Panc1 (cell line): ENCODE data around the gene RHEB. TPM values are rescaled to one million over a fixed set of nuclear protein-coding genes. Genes with fewer than 3 reads are reported as not detected.
A peak's percentile ranks its signal among the peaks of the same experiment; 100 is the strongest.

Experiments used
- ATAC-seq: fragments of 200-7000 bp; cut with Tn5 transposase; 2 replicates; pipeline ENCODE4 v1.9.1; 2020; ENCODE audit warnings: mild to moderate bottlenecking, moderate library complexity
- BruUV-seq: library from RNA; stranded (reverse); fragments of 400-500 nt; replicated peaks from 2 replicates; lab custom pipeline; 2021; lab: Mats Ljungman, UMichigan
- CTCF ChIA-PET: fragments of 300-600 bp; sonication (Branson Sonifier 250); formaldehyde crosslinking; loops from one replicate; lab custom pipeline; 2022; ENCODE audit warnings: antibody characterized with exemption; lab: Charles Lee
- POLR2A ChIA-PET: fragments of 300-600 bp; sonication (Branson Sonifier 250); formaldehyde crosslinking; loops from one replicate; lab custom pipeline; 2022; ENCODE audit warnings: antibody characterized with exemption; lab: Charles Lee
- DNase-seq: peaks from one replicate; pipeline ENCODE4 v3.0.0-alpha.2; 2010; ENCODE audit warnings: low read depth, low spot score
- H3K27ac ChIP-seq: 2 replicates; pipeline ENCODE4 v1.5.1; 2011; ENCODE audit warnings: mild to moderate bottlenecking, low read length, inconsistent platforms
- H3K27me3 ChIP-seq: fragments of 200-500 bp; sonication (Bioruptor generic); 2 replicates; pipeline ENCODE4 v1.6.0; 2014; ENCODE audit warnings: low read length, inconsistent platforms; ENCODE audit not compliant: control insufficient read depth, insufficient read depth
- H3K36me3 ChIP-seq: fragments of 200-500 bp; sonication (Bioruptor generic); 2 replicates; pipeline ENCODE4 v1.5.1; 2014; ENCODE audit warnings: inconsistent platforms, mild to moderate bottlenecking, low read length, moderate library complexity; ENCODE audit not compliant: control insufficient read depth, insufficient read depth
- H3K4me1 ChIP-seq: 2 replicates; pipeline ENCODE4 v1.5.1; 2011; ENCODE audit warnings: inconsistent platforms, mild to moderate bottlenecking, low read length, moderate library complexity; ENCODE audit not compliant: control insufficient read depth, insufficient read depth
- H3K4me3 ChIP-seq, 2 experiments: 2 replicates each; pipeline ENCODE4 v1.5.1; 2011 to 2012; ENCODE audit warnings: low read depth in 2 of 2, low read length in 2 of 2, mild to moderate bottlenecking in 2 of 2, inconsistent platforms in 1 of 2, moderate library complexity in 1 of 2
- H3K9me3 ChIP-seq: fragments of 200-500 bp; sonication (Bioruptor generic); 2 replicates; pipeline ENCODE4 v1.5.1; 2014; ENCODE audit warnings: low read depth, mild to moderate bottlenecking, inconsistent platforms, low read length, moderate library complexity; ENCODE audit not compliant: control insufficient read depth, insufficient read depth
- POLR2AphosphoS5 ChIP-seq: IDR thresholded peaks from 2 replicates; pipeline ENCODE4 v1.6.1; 2012; ENCODE audit warnings: mild to moderate bottlenecking, low read depth, low read length, moderate library complexity
- SIN3A ChIP-seq: IDR thresholded peaks from 2 replicates; pipeline ENCODE4 v1.6.1; 2012; ENCODE audit warnings: low read depth, mild to moderate bottlenecking, low read length, moderate library complexity, borderline replicate concordance; ENCODE audit not compliant: insufficient read depth
- TCF7L2 ChIP-seq: IDR thresholded peaks from 2 replicates; pipeline ENCODE4 v1.6.1; 2011; ENCODE audit warnings: mild to moderate bottlenecking, low read depth, low read length, inconsistent platforms
- in situ Hi-C: cut with HindIII; loops from 2 replicates; pipeline ENCODE4 v1.10.0; 2016; ENCODE audit warnings: low sequenced_read_pairs, low pct_unique_long_range_greater_than_20kb
- intact Hi-C: fragments of 100-400 bp; cut with micrococcal nuclease; formaldehyde crosslinking; loops from one replicate; pipeline ENCODE4 v1.10.0; 2022; ENCODE audit not compliant: unreplicated experiment
- total RNA-seq: library from RNA; stranded (reverse); gene quantifications from one replicate; pipeline ENCODE4 v1.2.1, GENCODE V29; 2021; ENCODE audit not compliant: unreplicated experiment
- TF ChIP-seq, protein P1 (sequence below): fragments of 450-650 bp; IDR thresholded peaks from 2 replicates; pipeline ENCODE4 v1.5.1; 2017; ENCODE audit warnings: mild to moderate bottlenecking
- TF ChIP-seq, protein P2 (sequence below), 2 experiments: IDR thresholded peaks; 2 replicates each; pipeline ENCODE4 v1.6.1; 2011 to 2012; ENCODE audit warnings: low read depth in 2 of 2, control low read depth in 1 of 2, low read length in 1 of 2, mild to moderate bottlenecking in 1 of 2, moderate library complexity in 1 of 2; ENCODE audit not compliant: insufficient read depth in 1 of 2

Gene RHEB
- total RNA-seq, 1 experiment from 2014 or later, result 259 TPM

DNA sequence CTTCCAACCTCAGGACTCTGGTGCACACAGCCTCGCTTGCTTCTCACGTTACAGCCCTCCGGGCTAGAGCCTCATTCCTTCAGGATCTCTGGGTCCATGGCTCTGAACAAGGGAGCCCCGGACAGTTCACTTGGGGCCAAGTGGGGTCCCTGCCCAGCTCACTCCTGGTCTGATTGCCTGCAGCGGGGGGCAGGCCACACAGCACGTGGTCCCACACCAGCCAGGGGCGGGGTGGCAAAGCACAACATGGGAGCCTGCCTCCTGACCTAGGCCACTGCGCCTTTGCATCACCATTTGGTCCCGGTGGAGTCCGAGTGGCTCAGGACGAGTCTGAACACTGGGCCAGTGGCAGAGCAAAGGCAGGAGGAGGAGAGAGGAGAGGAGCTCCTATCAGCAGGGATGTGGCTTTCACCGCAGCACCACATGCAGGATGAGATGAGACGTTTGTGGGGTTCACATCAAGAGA, 66.3 kb downstream of the RHEB start:
- TF ChIP-seq SIN3A (no peak), TCF7L2 (no peak), POLR2AphosphoS5 (no peak)
- TF ChIP-seq, protein P1, sequence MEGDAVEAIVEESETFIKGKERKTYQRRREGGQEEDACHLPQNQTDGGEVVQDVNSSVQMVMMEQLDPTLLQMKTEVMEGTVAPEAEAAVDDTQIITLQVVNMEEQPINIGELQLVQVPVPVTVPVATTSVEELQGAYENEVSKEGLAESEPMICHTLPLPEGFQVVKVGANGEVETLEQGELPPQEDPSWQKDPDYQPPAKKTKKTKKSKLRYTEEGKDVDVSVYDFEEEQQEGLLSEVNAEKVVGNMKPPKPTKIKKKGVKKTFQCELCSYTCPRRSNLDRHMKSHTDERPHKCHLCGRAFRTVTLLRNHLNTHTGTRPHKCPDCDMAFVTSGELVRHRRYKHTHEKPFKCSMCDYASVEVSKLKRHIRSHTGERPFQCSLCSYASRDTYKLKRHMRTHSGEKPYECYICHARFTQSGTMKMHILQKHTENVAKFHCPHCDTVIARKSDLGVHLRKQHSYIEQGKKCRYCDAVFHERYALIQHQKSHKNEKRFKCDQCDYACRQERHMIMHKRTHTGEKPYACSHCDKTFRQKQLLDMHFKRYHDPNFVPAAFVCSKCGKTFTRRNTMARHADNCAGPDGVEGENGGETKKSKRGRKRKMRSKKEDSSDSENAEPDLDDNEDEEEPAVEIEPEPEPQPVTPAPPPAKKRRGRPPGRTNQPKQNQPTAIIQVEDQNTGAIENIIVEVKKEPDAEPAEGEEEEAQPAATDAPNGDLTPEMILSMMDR, result no peak
- TF ChIP-seq, protein P2, sequence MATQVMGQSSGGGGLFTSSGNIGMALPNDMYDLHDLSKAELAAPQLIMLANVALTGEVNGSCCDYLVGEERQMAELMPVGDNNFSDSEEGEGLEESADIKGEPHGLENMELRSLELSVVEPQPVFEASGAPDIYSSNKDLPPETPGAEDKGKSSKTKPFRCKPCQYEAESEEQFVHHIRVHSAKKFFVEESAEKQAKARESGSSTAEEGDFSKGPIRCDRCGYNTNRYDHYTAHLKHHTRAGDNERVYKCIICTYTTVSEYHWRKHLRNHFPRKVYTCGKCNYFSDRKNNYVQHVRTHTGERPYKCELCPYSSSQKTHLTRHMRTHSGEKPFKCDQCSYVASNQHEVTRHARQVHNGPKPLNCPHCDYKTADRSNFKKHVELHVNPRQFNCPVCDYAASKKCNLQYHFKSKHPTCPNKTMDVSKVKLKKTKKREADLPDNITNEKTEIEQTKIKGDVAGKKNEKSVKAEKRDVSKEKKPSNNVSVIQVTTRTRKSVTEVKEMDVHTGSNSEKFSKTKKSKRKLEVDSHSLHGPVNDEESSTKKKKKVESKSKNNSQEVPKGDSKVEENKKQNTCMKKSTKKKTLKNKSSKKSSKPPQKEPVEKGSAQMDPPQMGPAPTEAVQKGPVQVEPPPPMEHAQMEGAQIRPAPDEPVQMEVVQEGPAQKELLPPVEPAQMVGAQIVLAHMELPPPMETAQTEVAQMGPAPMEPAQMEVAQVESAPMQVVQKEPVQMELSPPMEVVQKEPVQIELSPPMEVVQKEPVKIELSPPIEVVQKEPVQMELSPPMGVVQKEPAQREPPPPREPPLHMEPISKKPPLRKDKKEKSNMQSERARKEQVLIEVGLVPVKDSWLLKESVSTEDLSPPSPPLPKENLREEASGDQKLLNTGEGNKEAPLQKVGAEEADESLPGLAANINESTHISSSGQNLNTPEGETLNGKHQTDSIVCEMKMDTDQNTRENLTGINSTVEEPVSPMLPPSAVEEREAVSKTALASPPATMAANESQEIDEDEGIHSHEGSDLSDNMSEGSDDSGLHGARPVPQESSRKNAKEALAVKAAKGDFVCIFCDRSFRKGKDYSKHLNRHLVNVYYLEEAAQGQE (IDR thresholded peaks at IDR 0.05; ENCODE audit: insufficient read depth in 1 of 2, low read depth in 2 of 2, low read length in 1 of 2), result no peak
- Histone ChIP-seq H3K9me3 (no peaks in the 10 kb centered on the region), H3K27me3 (no peaks in the 10 kb centered on the region), H3K36me3 (no peaks in the 10 kb centered on the region), H3K4me1 (peaks cover 29% of the 10 kb centered on the region), H3K27ac (peak overlapping the region; percentile 62), H3K4me3 (no peak overlapping the region)
- in situ Hi-C loops (no loop called here), intact Hi-C loops (loop anchor here (10.0 kb wide), 1 partner anchor 301 kb away; no protein-coding TSS in a partner anchor)
- DNase-seq (no peak), ATAC-seq (peak; percentile 20; the same call in 1 of the 2 replicates)
- CTCF ChIA-PET, result interaction anchor here (0.6 kb wide), 1 partner anchor 42 kb away, joined by 4 read pairs; no protein-coding TSS in a partner anchor
- BruUV-seq, result no TSS peak
- POLR2A ChIA-PET, result no interaction called here

DNA sequence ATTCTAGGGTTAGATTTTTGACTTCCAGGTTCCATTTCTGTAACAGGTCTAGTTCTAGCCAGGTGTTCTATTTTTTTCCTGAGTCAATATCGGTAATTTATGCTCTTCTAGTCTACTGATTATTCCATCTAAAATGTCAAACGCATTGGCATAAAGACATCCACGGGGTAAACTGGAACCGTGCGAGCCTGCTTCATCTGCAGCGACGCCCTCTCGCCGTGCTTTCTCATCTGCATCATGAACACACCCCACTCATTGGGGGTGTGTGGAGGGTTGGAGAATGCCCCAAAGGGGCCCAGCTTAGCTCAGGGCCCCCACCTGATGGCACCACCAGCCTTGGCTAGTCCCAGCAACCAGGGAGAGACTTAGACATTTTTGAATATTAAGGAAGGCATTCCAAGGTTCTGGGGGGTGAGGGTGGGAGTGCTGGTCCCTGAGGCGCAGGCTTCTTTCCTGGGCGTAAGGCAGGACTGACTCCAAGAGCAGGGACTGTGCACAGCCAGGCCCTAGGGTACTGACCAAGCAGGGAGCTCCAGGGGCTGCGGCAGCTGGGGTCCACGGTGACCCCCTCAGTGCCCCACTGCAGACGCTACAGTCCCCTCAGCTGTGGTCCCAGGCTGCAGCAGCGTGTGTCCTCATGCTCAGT, 66.9 kb downstream of the RHEB start:
- CTCF ChIA-PET, result interaction anchor here (1.1 kb wide), 1 partner anchor 11 kb away, joined by 3 read pairs; no protein-coding TSS in a partner anchor
- in situ Hi-C loops, result no loop called here
- H3K27ac ChIP-seq, result peak overlapping the region; percentile 62

More for the DNA sequence above, 66.9 kb downstream of the RHEB start:
- no peaks in the 10 kb centered on the region for H3K27me3 ChIP-seq
- H3K9me3 ChIP-seq, result no peaks in the 10 kb centered on the region
- peaks cover 29% of the 10 kb centered on the region for H3K4me1 ChIP-seq
- no peak for TF ChIP-seq SIN3A
- no TSS peak for BruUV-seq
- ATAC-seq (no peak; the same call in 1 of the 2 replicates), DNase-seq (no peak)
- POLR2A ChIA-PET, result no interaction called here
- no peaks in the 10 kb centered on the region for H3K36me3 ChIP-seq
- intact Hi-C loops, result loop anchor here (10.0 kb wide), 1 partner anchor 302 kb away; no protein-coding TSS in a partner anchor
- no peak overlapping the region for H3K4me3 ChIP-seq
